OCI-LY1 (cell line): ENCODE data around the gene OR10K2.
"Not testable (repeated sequence)": the region's sequence is repeated elsewhere in the genome, so short reads cannot be mapped to it uniquely, and the experiment has no call there.

ENCODE experiments used
- H2AFZ ChIP-seq: fragments of 200-600 bp; sonication (generic), shearing (Covaris generic); 2 replicates; pipeline ENCODE4 v1.6.0; 2014; ENCODE audit warnings: antibody characterized with exemption, mild to moderate bottlenecking, low read length
- H3F3A ChIP-seq: fragments of 200-600 bp; sonication (generic), shearing (Covaris generic); 2 replicates; pipeline ENCODE4 v1.6.0; 2014; ENCODE audit warnings: mild to moderate bottlenecking, antibody characterized with exemption, low read length, moderate library complexity; ENCODE audit not compliant: insufficient read depth
- H3K27ac ChIP-seq: fragments of 200-600 bp; sonication (generic); 2 replicates; pipeline ENCODE4 v1.5.1; 2014; ENCODE audit warnings: low read length, mixed run types, mild to moderate bottlenecking, low read depth; ENCODE audit not compliant: poor library complexity, severe bottlenecking
- H3K27me3 ChIP-seq: fragments of 200-600 bp; sonication (generic); 2 replicates; pipeline ENCODE4 v1.6.0; 2014; ENCODE audit warnings: antibody characterized with exemption, mild to moderate bottlenecking, low read length, moderate library complexity; ENCODE audit not compliant: insufficient read depth
- H3K36me3 ChIP-seq: fragments of 200-600 bp; sonication (generic); 2 replicates; pipeline ENCODE4 v1.6.1; 2014; ENCODE audit warnings: mild to moderate bottlenecking, antibody characterized with exemption, low read length, moderate library complexity, mixed read lengths; ENCODE audit not compliant: insufficient read depth
- H3K4me1 ChIP-seq: fragments of 200-600 bp; sonication (generic); 2 replicates; pipeline ENCODE4 v1.5.1; 2014; ENCODE audit warnings: mild to moderate bottlenecking, low read length, moderate library complexity; ENCODE audit not compliant: insufficient read depth, severe bottlenecking
- H3K4me2 ChIP-seq: fragments of 200-600 bp; sonication (generic), shearing (Covaris generic); 2 replicates; pipeline ENCODE4 v1.6.1; 2014; ENCODE audit warnings: low read length
- H3K4me3 ChIP-seq: fragments of 200-600 bp; sonication (generic); 2 replicates; pipeline ENCODE4 v1.5.1; 2014; ENCODE audit warnings: low read length, low read depth, mild to moderate bottlenecking, mixed read lengths; ENCODE audit not compliant: poor library complexity, severe bottlenecking
- H3K79me2 ChIP-seq: fragments of 200-600 bp; shearing (Covaris generic); 2 replicates; pipeline ENCODE4 v1.6.1; 2016; ENCODE audit warnings: mixed run types, low read length, mixed read lengths; ENCODE audit not compliant: insufficient read depth
- H3K9ac ChIP-seq: fragments of 200-600 bp; sonication (generic), shearing (Covaris generic); 2 replicates; pipeline ENCODE4 v1.6.1; 2014; ENCODE audit warnings: mild to moderate bottlenecking, low read length, mixed read lengths
- H3K9me2 ChIP-seq: fragments of 200-600 bp; sonication (generic), shearing (Covaris generic); 2 replicates; pipeline ENCODE4 v1.6.1; 2014; ENCODE audit warnings: low read depth, mild to moderate bottlenecking, low read length, mixed read lengths
- H3K9me3 ChIP-seq: fragments of 200-600 bp; shearing (Covaris generic); 2 replicates; pipeline ENCODE4 v1.6.1; 2014; ENCODE audit warnings: low read length, mixed read lengths
- H4K20me1 ChIP-seq: fragments of 200-600 bp; sonication (generic), shearing (Covaris generic); 2 replicates; pipeline ENCODE4 v1.6.0; 2016; ENCODE audit warnings: mild to moderate bottlenecking, low read length; ENCODE audit not compliant: insufficient read depth
- CTCF ChIP-seq: fragments of 200-600 bp; sonication (generic), shearing (Covaris generic); IDR thresholded peaks from 2 replicates; pipeline ENCODE4 v1.5.1; 2017; ENCODE audit warnings: mild to moderate bottlenecking, antibody characterized with exemption, low read length, moderate library complexity, mixed read lengths
- EZH2 ChIP-seq: fragments of 200-600 bp; sonication (generic), shearing (Covaris generic); IDR thresholded peaks from 2 replicates; pipeline ENCODE4 v1.8.0; 2017; ENCODE audit warnings: borderline replicate concordance, mixed run types, mild to moderate bottlenecking, antibody characterized with exemption, low read length, moderate library complexity, mixed read lengths

Gene OR10K2

GRCh38 chr1:158374860-158375259 is 51.2 kb downstream of the OR10K2 start:
- no peaks in the 10 kb centered on the region for H3K9me2 ChIP-seq
- H3K79me2 ChIP-seq, result no peaks in the 10 kb centered on the region
- H3K9ac ChIP-seq, result no peak overlapping the region
- no peak overlapping the region for H3K27ac ChIP-seq
- no peaks in the 10 kb centered on the region for H4K20me1 ChIP-seq
- no peak overlapping the region for H3K4me3 ChIP-seq
- TF ChIP-seq CTCF (no peak), EZH2 (no peak)
- no peak overlapping the region for H2AFZ ChIP-seq
- no peak overlapping the region for H3K4me2 ChIP-seq
- H3K36me3 ChIP-seq, result no peaks in the 10 kb centered on the region
- no peaks in the 10 kb centered on the region for H3K27me3 ChIP-seq
- no peaks in the 10 kb centered on the region for H3K4me1 ChIP-seq
- H3K9me3 ChIP-seq, result no peaks in the 10 kb centered on the region
- no peaks in the 10 kb centered on the region for H3F3A ChIP-seq

- not testable (repeated sequence) for H3K9ac ChIP-seq, H3K4me1 ChIP-seq, H3K4me3 ChIP-seq, H3K27me3 ChIP-seq, H3K9me2 ChIP-seq, H3K36me3 ChIP-seq, H4K20me1 ChIP-seq, H3F3A ChIP-seq, H3K9me3 ChIP-seq, H3K27ac ChIP-seq, H2AFZ ChIP-seq, H3K79me2 ChIP-seq, H3K4me2 ChIP-seq
Observed at GRCh38 chr1:158374101-158374500, 51.9 kb downstream of the OR10K2 start.

GRCh38 chr1:158371188-158371953 is 54.7 kb downstream of the OR10K2 start:
- Histone ChIP-seq H3F3A (no peaks in the 10 kb centered on the region), H3K36me3 (no peaks in the 10 kb centered on the region), H3K9me2 (no peaks in the 10 kb centered on the region), H3K79me2 (no peaks in the 10 kb centered on the region), H3K27me3 (no peaks in the 10 kb centered on the region), H4K20me1 (no peaks in the 10 kb centered on the region), H3K4me1 (no peaks in the 10 kb centered on the region), H2AFZ (no peak overlapping the region), H3K4me2 (no peak overlapping the region), H3K9ac (no peak overlapping the region), H3K9me3 (no peaks in the 10 kb centered on the region), H3K27ac (no peak overlapping the region), H3K4me3 (no peak overlapping the region)
- TF ChIP-seq CTCF, result no peak
- no peak for TF ChIP-seq EZH2
